ENCODE results near the gene VASH2.
"Not testable (repeated sequence)": the region's sequence is repeated elsewhere in the genome, so short reads cannot be mapped to it uniquely, and the experiment has no call there.

Gene VASH2

DNA sequence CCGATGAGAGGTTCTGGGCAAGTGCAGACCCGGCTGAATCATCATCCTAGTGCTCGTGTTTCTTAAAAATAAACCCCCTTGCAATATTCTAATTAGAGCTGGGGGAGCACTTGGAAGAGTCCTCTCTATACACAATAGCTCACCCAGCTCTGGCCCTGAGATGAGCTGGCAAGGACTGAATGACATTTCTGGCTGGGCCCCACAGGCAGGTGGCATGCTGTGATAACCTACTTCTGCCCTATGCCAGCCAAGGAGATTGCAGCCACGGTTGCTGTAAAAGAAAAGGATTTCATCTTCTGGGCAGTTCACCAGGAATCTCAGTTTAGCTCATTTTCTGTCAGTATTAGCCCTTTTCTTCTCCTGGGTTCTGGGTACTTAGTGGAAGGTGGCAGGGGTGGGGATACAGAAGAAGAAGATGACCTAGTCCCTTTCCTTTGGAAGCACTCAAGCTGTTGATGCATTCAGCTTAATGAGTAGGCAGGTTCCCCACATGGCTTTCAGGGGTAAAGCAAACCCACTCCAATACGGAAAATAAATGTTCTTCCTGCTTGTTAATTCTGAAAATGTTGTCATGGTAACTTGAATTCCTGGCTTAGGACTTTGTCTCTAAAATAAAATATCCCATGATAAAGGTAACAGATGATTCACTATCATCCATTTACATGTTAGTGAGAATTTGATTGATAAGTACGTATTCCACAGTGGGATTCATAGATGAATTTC, 32.2 kb downstream of the VASH2 start:
- DNase-seq = no peak

- DNase-seq = no peak
Measured at GRCh38 chr1:212983482-212983881, 33.1 kb downstream of the VASH2 start.

- no peak for DNase-seq
Measured at GRCh38 chr1:212984522-212985291, 34.4 kb downstream of the VASH2 start.

- DNase-seq = no peak
Measured at GRCh38 chr1:212986551-212986950, 36.2 kb downstream of the VASH2 start.

GRCh38 chr1:212987702-212988322, 37.5 kb downstream of the VASH2 start:
- no peak for DNase-seq

- DNase-seq = no peak
Measured at GRCh38 chr1:212990276-212990675, 39.9 kb downstream of the VASH2 start.

DNA sequence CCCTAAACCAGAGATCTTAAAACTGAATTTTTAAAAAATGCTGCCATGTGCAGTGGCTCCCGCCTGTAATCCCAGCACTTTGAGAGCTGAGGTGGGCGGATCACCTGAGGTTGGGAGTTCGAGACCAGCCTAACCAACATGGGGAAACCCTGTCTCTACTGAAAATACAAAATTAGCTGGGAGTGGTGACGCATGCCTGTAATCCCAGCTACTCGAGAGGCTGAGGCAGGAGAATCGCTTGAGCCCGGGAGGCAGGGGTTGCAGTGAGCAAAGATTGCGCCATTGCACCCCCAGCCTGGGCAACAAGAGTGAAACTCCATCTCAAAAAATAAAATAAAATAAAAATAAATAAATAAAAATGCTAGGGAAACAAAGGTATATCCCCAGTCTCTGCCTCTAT, 43.6 kb downstream of the VASH2 start:
- not testable (repeated sequence) for DNase-seq

GRCh38 chr1:212994926-212995325, 44.6 kb downstream of the VASH2 start:
- DNase-seq = no peak

DNA sequence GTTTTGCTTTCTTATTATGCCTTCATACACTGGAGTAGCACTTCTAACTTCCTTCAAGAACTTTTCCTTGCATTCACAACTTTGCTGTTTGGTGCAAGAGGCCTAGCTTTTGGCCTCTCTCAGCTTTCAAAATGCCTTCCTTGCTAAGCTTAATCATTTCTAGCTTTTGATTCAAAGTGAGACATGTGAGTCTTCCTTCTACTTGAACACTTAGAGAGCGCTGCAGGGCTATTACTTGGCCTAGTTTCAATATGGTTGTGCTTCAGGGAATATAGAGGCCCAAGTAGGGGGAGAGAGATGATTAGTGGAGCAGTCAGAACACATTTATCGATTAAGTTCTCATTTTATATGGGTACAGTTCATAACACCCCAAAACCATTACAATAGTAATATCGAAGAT, 52.9 kb downstream of the VASH2 start:
- DNase-seq = no peak

DNA sequence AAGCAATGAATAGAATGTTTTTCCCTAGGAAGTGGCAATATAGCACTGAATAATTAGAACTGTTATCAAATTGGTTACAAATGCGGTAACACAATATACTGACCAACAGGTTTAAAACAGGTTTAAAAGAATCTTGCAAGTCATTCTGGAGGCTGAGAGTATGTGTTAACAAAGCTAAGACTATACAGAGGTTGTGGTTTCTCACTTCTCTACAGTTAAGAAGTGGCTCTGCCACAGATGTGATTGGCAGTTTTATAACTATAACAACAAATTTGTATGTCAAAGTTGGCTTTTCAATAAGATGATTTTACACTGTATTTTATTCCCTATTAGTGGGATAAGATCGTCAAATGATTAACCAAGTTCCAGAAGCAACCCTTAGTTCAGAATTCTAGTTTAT, 58.2 kb downstream of the VASH2 start:
- DNase-seq = no peak

DNA sequence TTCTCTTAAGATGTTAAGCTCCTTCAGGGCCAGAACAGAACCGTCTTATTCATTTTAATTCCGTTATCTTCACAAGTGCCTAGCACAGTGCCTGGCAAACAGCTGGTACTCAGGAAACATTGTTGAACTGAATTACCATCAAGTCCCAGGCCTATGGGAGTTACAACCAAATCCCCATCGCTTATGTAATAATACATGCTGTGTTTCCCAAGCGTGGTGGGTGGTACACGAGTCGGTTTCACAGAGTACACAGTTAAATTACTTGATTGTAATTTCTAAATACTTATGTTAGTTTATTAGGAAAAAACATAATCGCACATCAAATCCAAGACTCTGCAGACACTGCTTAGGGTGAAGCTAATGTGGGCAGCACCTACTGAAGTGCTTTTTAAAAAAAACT, 64.3 kb downstream of the VASH2 start:
- DNase-seq = no peak

GRCh38 chr1:213015099-213016050, 65.0 kb downstream of the VASH2 start, which contains the start of gene ANGEL2:
Gene ANGEL2 (minus strand): TSS chr1:213015867. CDS start chr1:213015671, 196 bp downstream.
- DNase-seq = peak; percentile 75

DNA sequence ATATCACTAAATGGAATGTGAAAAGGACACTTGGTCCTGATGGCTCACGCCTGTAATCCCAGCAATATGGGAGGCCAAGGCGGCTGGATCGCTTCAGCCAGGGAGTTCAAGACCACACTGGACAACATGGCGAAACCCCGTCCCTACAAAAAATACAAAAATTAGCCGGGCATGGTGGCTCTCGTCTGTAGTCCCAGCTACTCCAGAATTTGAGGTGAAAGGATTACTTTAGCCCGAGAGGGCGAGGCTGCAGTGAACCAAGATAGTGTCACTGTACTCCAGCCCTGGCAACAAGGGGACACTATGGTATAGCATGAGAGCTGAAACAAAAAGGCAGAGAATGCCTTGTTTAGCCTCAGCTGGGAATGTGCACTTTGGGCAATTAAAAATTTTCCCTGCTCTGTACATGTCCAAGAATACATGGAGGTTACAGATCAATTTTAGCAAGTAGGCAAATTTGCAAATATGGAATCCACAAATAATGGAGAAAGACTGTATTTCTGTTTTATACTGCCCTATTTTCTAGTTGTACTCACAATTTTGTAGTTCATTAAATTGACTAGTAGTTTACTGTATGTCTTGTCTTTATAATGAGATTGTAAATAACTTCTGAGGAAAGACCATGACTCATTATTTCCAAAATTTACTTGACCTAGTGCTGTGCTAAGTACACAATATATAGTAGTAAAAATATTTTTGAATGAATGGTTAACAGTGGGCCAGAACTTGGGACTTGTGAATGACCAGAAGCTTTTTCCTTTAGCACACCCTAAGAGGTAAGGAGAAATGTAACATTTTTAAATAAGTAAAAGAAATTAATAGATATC, 67.3 kb downstream of the VASH2 start:
- DNase-seq = no peak

GRCh38 chr1:213019450-213019849, 69.1 kb downstream of the VASH2 start:
- DNase-seq = no peak

DNA sequence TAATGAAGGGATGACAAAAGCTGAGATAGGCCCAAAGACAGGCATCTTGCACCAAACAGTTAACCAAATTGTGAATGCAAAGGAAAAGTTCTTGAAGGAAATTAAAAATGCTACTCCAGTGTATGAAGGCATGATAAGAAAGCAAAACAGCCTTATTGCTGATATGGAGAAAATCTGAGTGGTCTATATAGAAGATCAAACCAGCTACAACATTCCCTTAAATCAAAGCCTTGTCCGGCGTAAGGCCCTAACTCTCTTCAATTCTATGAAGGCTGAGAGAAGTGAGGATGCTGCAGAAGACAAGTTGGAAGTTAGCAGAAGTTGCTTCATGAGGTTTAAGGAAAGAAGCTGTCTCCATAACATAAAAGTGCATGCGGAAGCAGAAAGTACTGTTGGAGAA, 69.7 kb downstream of the VASH2 start:
- no peak for DNase-seq

DNA sequence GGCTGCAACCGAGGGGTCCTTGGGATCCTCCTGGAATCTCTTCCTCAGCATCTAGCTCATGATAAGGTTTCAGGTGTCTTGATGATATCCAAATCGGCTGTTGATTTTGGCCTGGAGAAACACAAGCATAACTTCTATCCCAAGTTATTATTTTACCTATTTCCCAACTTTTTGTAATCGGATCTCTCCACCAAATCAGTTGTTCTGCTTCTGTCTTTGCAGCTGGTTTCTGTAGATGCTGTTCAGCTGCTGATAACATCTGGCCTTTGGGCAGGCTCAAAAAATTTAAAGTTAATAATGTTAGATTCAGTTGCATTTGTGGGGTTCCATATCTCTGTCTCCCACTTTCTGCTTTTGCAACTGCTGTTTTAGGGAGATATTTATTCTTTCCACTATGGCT, 76.7 kb downstream of the VASH2 start:
- DNase-seq = not testable (repeated sequence)

GRCh38 chr1:213032651-213033050, 82.3 kb downstream of the VASH2 start:
- no peak for DNase-seq

GRCh38 chr1:213034713-213035112, 84.4 kb downstream of the VASH2 start:
- DNase-seq = no peak

- no peak for DNase-seq
Measured at GRCh38 chr1:213035573-213035972, 85.2 kb downstream of the VASH2 start.
